Neural cell (in vitro differentiated cells): ENCODE data around the gene MAP3K20.

Experiments used
- CTCF ChIP-seq: fragments of 450-650 bp; IDR thresholded peaks from 2 replicates; pipeline ENCODE4 v1.5.1; 2014; ENCODE audit warnings: antibody characterized with exemption, mild to moderate bottlenecking, moderate library complexity; ENCODE audit not compliant: poor library complexity, severe bottlenecking
- EP300 ChIP-seq: fragments of 450-650 bp; conservative IDR thresholded peaks from 2 replicates; pipeline ENCODE4 v1.6.1; 2014; ENCODE audit warnings: antibody characterized with exemption, mild to moderate bottlenecking, moderate library complexity; ENCODE audit not compliant: poor library complexity, severe bottlenecking
- EZH2 ChIP-seq: fragments of 200-600, 300-800 bp; shearing (Covaris generic), sonication (generic); IDR thresholded peaks from 2 replicates; pipeline ENCODE4 v1.6.1; 2014; ENCODE audit warnings: antibody characterized with exemption, low read length, borderline replicate concordance, mild to moderate bottlenecking; ENCODE audit not compliant: insufficient read depth, poor library complexity, severe bottlenecking
- POLR2AphosphoS5 ChIP-seq: IDR thresholded peaks from 2 replicates; pipeline ENCODE4 v1.6.1; 2012
- RAD21 ChIP-seq: fragments of 450-650 bp; conservative IDR thresholded peaks from 2 replicates; pipeline ENCODE4 v1.6.1; 2014; ENCODE audit warnings: antibody characterized with exemption, mild to moderate bottlenecking, moderate library complexity
- REST ChIP-seq: IDR thresholded peaks from 2 replicates; pipeline ENCODE4 v1.6.1; 2012; ENCODE audit warnings: borderline replicate concordance
- TAF1 ChIP-seq: IDR thresholded peaks from 2 replicates; pipeline ENCODE4 v1.6.1; 2012; ENCODE audit warnings: low read depth

GRCh38 chr2:173136067-173136466 lies 60.4 kb downstream of the MAP3K20 start:
- TF ChIP-seq CTCF = no peak
- TF ChIP-seq EP300 = no peak
- TF ChIP-seq POLR2AphosphoS5 = no peak
- no peak for TF ChIP-seq EZH2
- no peak for TF ChIP-seq TAF1
- no peak for TF ChIP-seq REST
- no peak for TF ChIP-seq RAD21
